ENCODE results near the gene SMG6.
"Not testable (repeated sequence)": the region's sequence is repeated elsewhere in the genome, so short reads cannot be mapped to it uniquely, and the experiment has no call there.

The SMG6 gene

DNA sequence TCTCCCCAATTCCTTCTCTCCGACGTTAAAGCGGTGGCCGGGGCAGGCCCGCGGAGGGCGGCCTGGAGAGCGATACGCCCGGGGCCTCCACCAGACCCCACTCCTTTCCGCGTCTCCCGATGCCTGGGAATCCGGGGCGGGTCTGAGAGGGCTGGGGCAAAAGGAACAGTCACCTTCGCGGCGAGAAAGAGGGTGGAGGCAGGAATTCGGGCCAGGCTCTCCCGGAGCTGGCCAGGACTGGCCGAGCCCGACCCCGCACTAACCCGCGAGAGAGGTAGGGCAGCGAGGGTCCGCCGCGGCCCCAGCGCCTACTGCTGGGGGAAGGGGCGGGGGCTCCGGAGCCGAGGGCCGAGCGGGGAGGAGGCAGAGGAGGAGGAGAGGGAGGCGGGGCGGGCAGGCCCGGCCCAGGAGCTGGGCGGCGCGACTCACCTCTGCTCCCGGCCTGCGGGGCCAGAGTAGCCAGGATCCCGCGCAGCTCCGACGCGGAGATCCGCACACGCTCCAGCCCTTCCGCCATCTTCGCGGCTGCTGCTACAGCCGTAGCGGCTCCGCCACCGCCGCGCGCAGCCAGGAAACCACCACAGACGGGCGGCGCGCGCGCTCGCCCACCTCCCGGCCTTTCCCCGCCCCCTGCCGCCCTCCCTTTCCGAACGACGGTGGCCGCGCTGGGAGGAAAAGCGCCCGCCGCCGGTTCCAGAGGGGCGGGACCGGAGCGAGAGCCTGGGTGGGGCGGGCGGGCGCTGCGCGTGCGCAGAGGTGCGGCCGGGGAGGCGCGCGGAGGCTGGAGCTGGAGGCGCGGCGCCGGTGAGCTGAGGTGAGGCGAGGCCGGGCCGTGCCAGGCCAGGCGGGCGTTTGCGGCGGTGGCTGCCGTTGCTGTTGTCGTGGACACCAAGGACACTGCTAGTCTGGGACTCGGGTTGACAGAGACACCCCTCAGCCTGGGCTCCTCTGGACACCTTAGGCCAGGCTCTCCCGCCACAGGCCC lies at the start of gene SMG6, which contains the start of gene SRR:
Gene SMG6, minus strand, starts transcription at position 582 of the 985 bp plus-strand sequence. Its CDS starts 65 bp downstream, at position 517.
Gene SRR, plus strand, starts transcription at position 747 of the 985 bp plus-strand sequence. CDS start 11,611 bp downstream, outside the sequence.
- DNase-seq: peak; percentile 62

DNA sequence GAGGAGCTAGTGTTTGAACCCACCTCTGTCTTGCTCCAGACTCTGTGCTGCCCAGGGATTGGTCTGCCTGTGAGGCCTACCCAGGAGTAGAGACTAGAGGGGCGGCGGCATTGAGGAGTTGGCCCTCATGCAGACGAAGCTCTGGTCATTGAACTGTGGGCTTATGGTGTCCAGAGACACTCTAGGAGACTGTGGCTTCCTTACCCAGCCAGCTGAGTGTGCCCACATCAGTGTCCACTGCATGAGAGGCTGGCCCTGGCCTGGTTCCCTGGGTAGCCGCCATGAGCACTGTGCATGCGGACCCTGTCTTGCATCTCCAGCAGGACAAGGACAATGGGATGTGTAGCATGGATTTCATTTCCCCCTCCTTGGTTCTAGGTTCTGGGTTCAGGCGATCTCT lies 47.7 kb upstream of the SMG6 start:
- DNase-seq: no peak

DNA sequence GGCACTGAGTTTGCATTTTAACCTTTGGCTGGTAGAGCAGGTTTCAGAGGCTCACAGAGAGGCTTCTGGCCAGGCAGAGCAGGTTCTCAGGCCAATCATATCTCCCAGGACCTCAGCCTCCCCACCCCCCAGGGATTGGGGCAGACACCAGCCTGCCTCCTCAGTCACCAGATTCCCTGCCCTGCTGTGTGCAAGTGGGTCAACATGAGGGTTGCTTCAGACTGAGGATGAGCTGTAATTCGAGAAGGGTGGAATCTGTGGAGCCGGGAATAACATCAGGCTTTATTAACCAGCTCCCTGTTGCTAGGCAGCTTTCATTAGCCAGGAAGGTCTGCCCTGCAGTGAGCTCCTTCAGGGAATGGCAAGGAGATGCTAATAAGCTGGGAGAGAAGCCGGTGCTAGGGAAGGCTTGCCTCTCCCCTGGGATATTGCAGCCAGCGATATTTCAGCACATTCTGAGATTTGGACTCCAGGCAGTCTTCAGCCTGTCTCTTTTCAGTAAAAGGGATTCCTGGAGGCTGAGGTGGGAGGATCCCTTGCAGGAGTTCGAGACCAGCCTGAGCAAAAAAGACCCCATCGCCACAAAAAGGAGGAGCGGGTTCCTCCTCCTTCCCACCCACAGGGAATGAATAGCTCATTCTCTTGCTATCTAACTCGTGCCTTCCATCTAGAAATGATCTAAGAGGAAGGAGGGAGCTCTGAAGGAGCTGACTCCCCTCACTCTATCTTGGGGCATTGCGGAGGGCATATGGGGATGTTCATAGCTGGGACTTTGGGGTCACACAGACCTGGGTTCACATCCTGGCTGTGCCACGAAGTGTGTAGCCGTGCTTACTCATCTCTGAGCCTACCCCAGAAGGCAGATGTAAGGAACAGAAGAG lies 44.5 kb upstream of the SMG6 start:
- peak; percentile 69 for DNase-seq

DNA sequence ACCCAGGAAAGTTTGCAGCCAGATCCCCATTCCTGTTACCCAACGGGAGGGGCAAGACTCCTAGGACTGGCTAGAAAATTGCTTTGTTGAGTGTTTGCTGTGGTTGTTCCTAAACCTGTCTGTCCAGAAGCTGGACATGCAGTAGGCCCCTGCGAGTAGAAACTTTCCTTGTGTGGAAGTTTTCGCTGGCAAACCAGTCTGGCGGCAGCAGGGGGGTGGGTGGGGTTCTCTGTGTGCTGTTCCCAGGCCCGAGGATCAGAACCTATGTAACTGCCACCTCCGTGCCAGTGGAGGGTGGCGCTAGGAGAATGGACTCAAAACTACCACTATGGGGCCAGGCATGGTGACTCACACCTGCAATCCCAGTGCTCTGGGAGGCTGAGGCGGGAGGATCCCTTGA lies 42.9 kb upstream of the SMG6 start:
- no peak for DNase-seq

DNA sequence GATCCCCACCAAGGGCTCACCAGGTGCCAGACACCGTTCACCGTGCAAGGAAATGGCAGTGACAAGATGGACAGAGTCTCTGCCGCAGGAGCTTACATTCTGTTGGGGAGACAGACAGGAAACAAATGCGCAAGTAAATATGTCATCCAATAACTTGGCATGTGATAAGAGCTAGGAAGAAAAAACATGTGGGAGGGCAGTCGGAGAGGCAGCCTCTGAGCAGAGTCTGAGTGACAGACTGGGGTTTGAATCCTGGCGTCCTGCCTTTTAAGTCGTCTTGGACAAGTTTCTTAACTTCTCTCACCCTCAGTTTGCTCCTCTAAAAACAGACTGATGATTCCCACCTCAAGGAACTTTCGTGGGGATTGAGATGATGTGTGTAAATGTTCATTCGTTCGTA lies 40.9 kb upstream of the SMG6 start:
- DNase-seq: no peak

DNA sequence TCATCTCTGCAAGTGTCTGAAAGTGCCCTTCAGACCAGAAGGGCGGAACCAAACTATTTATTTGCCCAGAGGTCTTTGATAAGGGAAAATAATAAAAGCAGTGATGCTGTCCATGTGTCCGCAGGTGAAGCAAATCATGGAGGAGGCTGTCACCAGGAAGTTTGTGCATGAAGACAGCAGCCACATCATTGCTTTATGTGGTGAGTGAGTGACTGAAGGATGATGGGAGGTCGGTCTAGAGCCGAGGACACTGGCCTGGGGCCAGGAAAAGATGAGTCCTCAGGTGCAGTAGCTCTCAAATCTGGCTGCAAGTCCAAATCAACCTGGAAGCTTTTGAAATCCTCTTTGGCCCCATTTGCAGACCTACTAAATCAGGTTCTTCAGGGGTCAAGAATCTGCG lies 39.8 kb upstream of the SMG6 start:
- no peak for DNase-seq

DNA sequence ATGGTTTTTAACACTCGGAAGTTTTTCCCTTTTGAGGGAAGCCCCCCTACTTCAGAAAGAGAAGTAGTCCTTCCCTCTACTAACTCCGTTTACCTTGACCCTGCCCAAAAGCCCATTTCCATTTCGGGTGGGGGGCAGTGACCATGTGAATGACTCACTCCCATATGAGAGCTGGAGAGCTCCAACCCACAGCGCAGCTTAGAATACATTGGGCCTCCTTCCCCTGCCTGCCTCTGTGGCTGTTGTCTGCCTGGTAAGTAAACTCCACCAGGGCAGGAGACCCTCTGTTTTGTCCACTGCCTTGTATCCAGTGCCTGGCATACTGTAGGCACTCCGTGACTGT lies 34.7 kb upstream of the SMG6 start:
- DNase-seq: no peak

DNA sequence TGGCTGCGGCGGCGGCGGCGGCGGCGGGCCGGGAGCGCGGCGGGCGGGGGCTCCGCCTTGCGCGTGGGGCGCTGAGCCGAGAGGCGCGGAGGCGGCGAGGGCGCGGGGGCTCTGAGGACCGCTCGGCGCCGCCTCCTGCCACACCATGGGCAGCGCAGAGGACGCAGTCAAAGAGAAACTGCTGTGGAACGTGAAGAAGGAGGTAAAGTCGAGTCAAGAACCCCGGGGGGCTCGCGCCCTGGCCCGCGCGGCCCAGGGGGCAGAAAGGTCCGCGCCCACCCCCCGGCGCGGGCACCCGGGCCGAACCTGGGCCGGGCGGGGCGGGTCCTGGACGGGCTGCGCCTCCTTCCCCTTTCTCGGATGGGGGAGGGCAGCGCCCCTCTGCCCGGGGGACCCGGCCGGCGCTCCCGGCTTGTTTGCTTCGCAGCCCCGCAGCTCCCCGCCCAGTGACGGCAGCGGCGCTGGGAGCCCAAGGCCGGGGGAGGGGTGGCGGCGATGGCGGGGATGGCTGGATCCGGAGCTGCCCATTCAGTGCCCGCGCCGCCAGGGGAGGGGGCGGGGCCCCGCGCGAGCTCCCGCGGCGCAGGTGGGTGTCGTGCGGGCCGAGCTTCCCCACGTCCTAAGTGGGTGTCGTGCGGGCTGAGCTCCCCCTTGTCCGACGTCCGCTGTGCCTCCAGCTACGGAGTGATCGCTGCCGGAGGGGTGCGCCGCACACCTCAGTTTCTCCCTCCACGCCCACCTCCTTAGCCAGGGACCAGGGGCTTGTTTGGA lies 34.1 kb upstream of the SMG6 start:
- DNase-seq: no peak

DNA sequence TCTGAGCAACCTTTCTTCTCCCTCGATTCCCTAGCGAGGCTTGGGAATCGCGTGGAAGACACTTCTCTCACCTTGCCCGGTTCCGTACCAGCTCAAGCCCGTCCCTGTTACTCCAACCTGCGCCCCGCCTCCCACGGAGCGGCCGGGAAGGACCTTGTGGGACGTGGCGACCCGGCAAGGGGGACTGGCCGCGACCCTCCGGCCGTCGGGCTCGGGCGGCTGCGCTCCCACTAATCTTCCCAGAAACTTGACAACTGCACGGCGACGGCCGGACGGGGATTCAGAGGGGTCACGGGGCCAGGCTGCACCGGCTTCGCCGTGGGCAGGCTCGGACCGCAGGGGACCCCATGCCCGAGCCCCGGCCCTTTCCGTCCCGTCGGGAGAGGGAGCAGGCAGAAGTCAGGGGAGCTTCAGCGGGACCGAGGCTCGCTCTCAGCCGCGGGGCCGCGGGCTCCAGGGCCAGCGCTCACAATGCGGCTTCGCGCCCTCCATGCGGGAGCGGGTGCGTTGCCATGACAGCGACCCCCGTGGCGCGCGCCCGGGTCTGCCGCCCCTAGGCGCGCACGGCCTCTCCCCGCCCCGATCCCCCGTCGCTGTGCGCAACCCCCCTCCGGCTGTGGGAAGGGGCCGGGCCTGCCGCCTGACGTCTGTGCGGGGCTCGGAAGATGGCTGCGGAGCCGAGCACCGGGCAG lies 33.4 kb upstream of the SMG6 start, which contains the start of gene SGSM2:
Gene SGSM2, plus strand, starts transcription at position 650 of the 692 bp plus-strand sequence. CDS start 188 bp downstream, outside the sequence.
- DNase-seq: no peak

DNA sequence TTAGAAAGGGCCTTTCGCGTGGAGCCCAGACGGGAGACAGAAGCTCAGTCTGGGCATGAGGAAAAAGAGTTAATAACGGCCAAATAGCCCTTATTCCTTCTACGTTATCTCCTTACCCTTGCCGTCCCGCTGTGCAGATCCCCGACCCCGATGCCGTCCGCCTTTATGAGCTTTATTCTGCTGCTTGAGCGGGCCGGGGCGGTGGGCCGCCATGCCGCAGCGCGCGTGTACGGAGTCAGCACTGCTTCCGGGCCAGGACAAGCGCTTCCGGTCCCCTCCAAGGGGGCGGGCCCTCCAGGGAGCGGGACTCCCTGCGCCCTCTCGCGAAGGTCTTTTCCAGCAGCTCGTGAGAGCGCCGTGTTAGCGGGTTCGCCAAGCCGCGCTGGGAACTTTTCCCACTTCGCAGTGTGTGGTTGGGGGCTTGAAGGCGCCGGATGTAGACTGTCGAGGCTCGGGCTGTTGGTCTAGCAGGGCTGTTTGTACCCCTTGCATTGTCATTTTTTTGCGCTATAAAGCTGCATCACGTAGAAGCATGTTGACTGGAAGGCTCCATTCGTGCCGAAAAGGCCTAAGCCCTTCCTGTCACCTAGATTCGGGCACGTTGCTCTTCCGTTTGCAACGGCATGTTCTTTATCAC lies 32.7 kb upstream of the SMG6 start, which contains the start of gene TSR1:
Gene TSR1, minus strand, starts transcription at position 243 of the 637 bp plus-strand sequence. Its CDS starts 30 bp downstream, at position 213.
- peak; percentile 88 for DNase-seq

DNA sequence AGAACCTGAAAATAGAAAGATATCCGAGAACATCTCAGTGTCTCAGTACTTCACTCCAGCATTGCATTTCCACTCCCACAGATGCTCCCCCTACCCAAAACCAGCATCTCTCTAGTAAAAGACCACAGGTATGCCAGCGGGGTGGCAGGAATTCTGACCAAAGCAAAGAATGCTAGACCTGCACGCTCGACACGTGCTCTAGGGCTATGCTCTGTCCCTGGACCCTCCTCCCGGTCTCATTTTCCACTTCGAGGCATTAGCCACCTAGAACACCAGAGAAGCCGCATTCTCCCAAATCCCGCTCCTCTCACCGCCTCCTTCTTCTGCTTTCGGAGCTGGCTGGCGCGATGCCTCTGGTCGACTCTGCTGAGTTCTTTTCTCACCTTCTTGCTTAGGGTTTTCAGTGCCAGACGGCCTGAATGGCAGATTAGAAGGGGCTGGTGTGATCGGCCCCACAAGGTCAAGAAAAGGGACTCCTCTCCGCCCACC lies 32.2 kb upstream of the SMG6 start:
- DNase-seq: no peak

DNA sequence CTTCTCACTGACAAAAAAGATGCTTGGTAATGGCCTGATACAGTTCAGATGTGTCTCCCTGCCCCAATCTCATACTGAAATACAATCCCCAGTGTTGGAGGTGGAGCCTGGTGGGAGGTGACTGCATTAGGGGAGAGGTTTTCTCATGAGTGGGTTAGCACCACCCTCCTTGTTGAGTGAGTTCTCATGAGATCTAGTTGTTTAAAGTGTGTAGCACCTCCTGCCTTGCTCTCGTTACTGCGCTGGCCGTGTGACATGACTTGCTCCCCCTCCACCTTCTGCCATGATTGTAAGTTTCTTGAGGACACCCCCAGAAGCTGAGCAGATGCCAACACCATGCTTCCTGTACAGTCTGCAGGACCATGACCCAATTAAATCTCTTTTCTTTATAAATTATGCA lies 27.7 kb upstream of the SMG6 start:
- DNase-seq: no peak

DNA sequence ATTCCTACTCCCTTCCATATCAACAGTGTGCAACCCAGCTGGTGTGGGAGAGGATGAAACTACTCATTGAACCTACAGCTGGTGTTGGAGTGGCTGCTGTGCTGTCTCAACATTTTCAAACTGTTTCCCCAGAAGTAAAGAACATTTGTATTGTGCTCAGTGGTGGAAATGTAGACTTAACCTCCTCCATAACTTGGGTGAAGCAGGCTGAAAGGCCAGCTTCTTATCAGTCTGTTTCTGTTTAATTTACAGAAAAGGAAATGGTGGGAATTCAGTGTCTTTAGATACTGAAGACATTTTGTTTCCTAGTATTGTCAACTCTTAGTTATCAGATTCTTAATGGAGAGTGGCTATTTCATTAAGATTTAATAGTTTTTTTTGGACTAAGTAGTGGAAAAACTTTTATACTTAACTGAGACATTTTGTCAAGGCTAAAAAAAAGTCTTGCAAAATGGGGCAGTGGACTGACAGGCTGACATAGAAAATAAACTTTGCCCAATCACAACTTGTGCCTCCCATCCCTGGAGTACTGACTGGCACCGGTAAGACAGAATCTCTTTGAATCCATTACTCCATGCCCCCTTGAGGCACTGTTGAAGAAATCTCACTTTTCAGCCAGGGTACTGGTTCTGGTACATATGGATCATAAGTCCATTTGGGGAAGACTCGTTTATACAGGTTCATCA lies 20.2 kb upstream of the SMG6 start:
- no peak for DNase-seq

DNA sequence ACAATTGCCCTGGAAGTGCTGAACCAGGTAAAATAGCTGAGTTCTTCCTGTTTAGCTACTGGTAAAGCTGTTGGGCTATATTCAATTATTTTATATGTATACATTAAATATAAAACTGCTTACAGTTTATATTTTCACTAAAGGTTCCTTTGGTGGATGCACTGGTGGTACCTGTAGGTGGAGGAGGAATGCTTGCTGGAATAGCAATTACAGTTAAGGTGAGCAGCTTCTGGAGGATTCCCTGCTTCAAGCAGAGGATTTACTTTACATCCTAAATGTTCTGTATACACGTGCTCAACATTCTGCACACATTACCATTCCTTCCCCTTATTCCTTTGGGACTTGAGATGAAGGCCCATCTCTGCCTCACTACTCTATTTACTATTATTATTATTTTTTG lies 17.8 kb upstream of the SMG6 start:
- DNase-seq: no peak

DNA sequence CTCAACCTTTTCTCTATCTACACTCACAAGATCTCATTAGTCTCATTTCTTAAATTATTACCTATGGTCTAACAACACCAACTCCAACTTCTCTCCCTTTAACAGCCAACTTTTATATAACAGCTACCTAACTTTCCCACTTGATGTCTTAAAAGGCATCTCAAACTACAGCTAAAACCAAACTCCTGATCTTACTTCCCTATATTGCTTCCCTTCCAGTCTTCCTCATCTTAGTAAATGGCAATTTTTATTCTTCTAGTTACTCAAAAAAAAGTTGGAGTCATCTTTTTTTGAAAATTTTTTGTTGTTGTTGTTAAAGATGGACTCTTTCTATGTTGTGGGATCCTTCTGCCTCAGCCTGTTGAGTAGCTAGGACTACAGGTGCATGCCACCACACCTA lies 15.5 kb upstream of the SMG6 start:
- no peak for DNase-seq

DNA sequence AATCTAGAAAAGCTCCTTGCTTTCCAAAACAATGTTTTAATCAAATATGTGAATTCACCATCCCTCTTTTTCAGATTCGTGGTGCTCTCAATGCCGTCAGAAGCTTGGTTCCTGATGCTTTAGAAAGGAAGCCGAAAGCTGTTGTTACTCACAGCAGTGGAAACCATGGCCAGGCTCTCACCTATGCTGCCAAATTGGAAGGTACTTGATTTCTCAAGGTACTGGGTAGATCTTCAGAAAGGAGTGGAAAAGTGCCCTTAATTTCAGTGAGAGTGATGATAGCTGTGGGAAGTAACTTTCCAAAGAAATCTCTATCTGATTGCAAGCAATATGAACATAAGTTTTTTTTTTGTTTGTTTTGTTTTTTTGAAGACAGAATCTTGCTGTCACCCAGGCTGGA lies 14.2 kb upstream of the SMG6 start:
- no peak for DNase-seq

DNA sequence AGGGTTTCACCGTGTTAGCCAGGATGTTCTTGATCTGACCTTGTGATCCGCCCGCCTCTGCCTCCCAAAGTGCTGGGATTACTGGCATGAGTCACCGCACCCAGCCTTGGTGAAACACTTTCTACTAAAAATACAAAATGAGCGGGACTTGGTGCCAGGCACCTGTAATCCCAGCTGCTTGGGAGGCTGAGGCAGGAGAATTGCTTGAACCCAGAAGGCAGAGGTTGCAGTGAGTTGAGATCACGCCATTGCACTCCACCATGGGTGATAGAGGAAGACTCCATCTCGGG lies 13.3 kb upstream of the SMG6 start:
- DNase-seq: not testable (repeated sequence)

DNA sequence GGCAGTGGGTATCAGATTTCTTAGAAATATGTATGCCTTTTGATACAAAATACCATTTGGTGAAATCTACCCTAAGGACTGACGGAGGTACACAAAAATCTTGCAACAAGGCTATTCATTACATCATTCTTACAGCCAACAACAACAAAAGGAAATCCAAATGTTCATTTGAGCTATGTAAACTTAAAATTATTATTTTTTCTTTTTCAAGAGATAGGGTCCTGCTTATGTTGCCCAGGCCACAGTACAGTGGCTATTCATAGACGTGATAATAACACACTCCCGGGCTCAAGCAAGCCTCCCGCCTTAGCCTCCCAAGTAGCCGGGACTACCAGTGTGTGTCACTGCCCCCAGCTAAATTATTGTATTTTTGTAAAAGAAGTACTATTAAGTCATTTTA lies 9.2 kb upstream of the SMG6 start:
- DNase-seq: no peak

DNA sequence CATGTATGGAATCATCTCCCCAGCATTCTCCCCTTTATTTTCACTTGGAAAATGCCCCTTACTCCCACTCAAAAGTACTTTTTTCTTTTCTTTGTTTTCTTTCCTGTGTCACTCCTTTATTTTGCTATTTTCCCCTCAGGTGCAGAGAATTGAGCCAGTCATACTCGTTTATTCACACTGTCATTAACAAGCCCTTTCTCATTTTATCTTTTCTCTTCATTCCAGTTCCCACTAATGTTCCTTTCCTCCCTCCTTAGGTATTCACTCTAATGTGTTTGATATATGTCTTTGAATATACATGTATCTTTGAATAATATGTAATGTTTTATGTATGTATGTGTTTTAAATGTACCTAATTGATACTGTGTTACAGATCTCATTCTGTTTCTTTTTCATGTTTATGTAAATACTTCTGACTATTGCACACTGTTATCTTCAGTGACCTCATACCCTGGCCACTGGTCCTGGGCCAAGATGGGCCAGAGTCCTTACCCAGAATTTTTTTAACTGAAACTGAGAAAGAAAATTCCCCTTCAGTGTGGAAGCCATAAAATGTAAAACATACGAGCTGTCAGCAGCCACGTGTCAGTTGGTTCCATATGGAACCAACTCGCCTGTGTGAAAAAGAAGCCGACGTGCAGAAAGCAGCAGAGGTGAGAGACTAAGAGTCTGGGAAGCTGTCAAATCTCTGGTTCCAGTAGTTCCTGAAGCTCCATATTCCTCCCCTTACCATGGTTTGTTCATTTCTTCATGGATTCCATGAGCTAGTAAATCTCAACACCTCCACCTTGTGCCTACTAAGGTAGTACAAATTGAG lies 6.0 kb upstream of the SMG6 start:
- no peak for DNase-seq

DNA sequence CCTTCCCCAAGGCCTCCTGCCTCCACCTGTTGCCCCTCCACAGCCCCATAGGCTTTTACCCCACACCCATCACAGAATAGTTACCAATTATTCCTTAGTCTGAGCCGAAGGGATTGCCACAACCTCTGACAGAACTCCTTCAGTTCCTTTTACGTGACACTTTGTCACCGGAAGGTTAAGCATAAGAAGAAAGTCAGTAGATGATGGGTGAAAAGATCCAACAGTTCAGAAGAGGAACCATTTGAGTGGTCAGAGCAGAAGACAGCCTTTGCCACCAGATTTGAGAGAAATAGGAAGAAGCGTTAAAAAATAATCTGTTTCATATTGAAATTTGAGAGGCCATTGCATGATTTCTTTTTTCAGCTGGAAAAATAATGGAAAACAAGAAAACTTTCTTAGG lies 1.3 kb upstream of the SMG6 start:
- no peak for DNase-seq
